GM12878 (cell line): ENCODE data around the gene XPO5. TPM values are rescaled to one million over a fixed set of nuclear protein-coding genes. Genes with fewer than 3 reads are reported as not detected.

Experiments used
- ATAC-seq: fragments of 200-7000 bp; cut with Tn5 transposase; 3 replicates; pipeline ENCODE4 v1.9.1; 2020; ENCODE audit warnings: mild to moderate bottlenecking, moderate library complexity
- BruUV-seq: library from RNA; stranded (reverse); fragments of 400-500 nt; replicated peaks from 2 replicates; lab custom pipeline; 2021; lab: Mats Ljungman, UMichigan
- CTCF ChIA-PET: fragments of 300-600 bp; sonication (Branson Sonifier 250); formaldehyde crosslinking; extraction: SDS; loops from one replicate; lab custom pipeline; 2021; ENCODE audit warnings: inconsistent platforms; lab: Yijun Ruan, JAX
- POLR2A ChIA-PET: fragments of 350-600 bp; formaldehyde crosslinking; extraction: SDS; loops from one replicate; lab custom pipeline; 2021; ENCODE audit warnings: inconsistent platforms; lab: Charles Lee
- RAD21 ChIA-PET: fragments of 300-600 bp; sonication (Branson Sonifier 250); formaldehyde crosslinking; loops from one replicate; lab custom pipeline; 2023; ENCODE audit warnings: antibody characterized with exemption; ENCODE audit not compliant: unreplicated experiment; lab: Charles Lee
- SMC1A ChIA-PET: fragments of 300-600 bp; sonication (Branson Sonifier 250); formaldehyde crosslinking; loops from one replicate; lab custom pipeline; 2023; ENCODE audit not compliant: unreplicated experiment, uncharacterized antibody; lab: Charles Lee
- DNase-seq: peaks from one replicate; pipeline ENCODE4 v3.0.0-alpha.2; 2011; ENCODE audit warnings: low read depth, low spot score
- FAIRE-seq: peaks from 3 replicates; lab custom pipeline; 2011; peaks lifted over from hg19 to GRCh38; lab: Jason Lieb, UNC
- H2AFZ ChIP-seq: 2 replicates; pipeline ENCODE4 v1.6.0; 2011; ENCODE audit warnings: low read depth, low read length, control low read depth; ENCODE audit not compliant: control insufficient read depth
- H3K27ac ChIP-seq: 2 replicates; pipeline ENCODE4 v1.5.1; 2011; ENCODE audit warnings: control low read depth; ENCODE audit not compliant: control insufficient read depth, insufficient read depth
- H3K27me3 ChIP-seq, 2 experiments: replicated peaks in 1 of 2; 2 replicates each; pipeline versions ENCODE4 v1.6.0 to v1.6.1; 2011; ENCODE audit warnings: low read length in 1 of 2; ENCODE audit not compliant: control insufficient read depth in 2 of 2, insufficient read depth in 2 of 2
- H3K36me3 ChIP-seq, 2 experiments: 2 replicates each; pipeline ENCODE4 v1.5.1; 2011; ENCODE audit warnings: low read length in 1 of 2; ENCODE audit not compliant: control insufficient read depth in 2 of 2, insufficient read depth in 2 of 2
- H3K4me1 ChIP-seq: 2 replicates; pipeline ENCODE4 v1.6.1; 2011; ENCODE audit warnings: mild to moderate bottlenecking, low read length, moderate library complexity, mixed read lengths; ENCODE audit not compliant: control insufficient read depth, insufficient read depth
- H3K4me2 ChIP-seq: 2 replicates; pipeline ENCODE4 v1.6.0; 2011; ENCODE audit warnings: control low read depth; ENCODE audit not compliant: control insufficient read depth, insufficient read depth
- H3K4me3 ChIP-seq: fragments of 200-600 bp; sonication (generic); 2 replicates; pipeline ENCODE4 v1.5.1; 2016
- H3K79me2 ChIP-seq: 2 replicates; pipeline ENCODE4 v1.6.0; 2011; ENCODE audit warnings: low read length; ENCODE audit not compliant: control insufficient read depth, insufficient read depth
- H3K9ac ChIP-seq: 2 replicates; pipeline ENCODE4 v1.8.0; 2011; ENCODE audit warnings: low read length, control low read depth, mixed read lengths; ENCODE audit not compliant: control insufficient read depth, insufficient read depth
- H3K9me3 ChIP-seq: replicated peaks from 3 replicates; pipeline ENCODE4 v1.5.1; 2011; ENCODE audit warnings: mild to moderate bottlenecking, low read length; ENCODE audit not compliant: control insufficient read depth, insufficient read depth
- H4K20me1 ChIP-seq: 2 replicates; pipeline ENCODE4 v1.6.0; 2011; ENCODE audit not compliant: control insufficient read depth, insufficient read depth
- ATF2 ChIP-seq: IDR thresholded peaks from 2 replicates; pipeline ENCODE4 v1.6.1; 2012; ENCODE audit warnings: low read length, inconsistent platforms
- ATF7 ChIP-seq: fragments of 450-650 bp; IDR thresholded peaks from 2 replicates; pipeline ENCODE4 v1.6.1; 2016; ENCODE audit warnings: low read depth, mild to moderate bottlenecking
- DPF2 ChIP-seq: fragments of 450-650 bp; IDR thresholded peaks from 2 replicates; pipeline ENCODE4 v1.6.1; 2017; ENCODE audit warnings: mild to moderate bottlenecking
- ETV6 ChIP-seq, 2 experiments: fragments of 450-650 bp in 1 of 2; IDR thresholded peaks in 1 of 2; conservative IDR thresholded peaks in 1 of 2; 2 replicates each; pipeline ENCODE4 v1.6.1; 2014; ENCODE audit warnings: antibody characterized with exemption in 1 of 2, borderline replicate concordance in 1 of 2, low read depth in 1 of 2, mild to moderate bottlenecking in 1 of 2, moderate library complexity in 1 of 2
- HDAC2 ChIP-seq: fragments of 200-600 bp; sonication (generic); IDR thresholded peaks from 2 replicates; pipeline ENCODE4 v1.6.1; 2017
- MEF2A ChIP-seq: IDR thresholded peaks from 2 replicates; pipeline ENCODE4 v1.6.1; 2011; ENCODE audit warnings: low read depth, mild to moderate bottlenecking, low read length, moderate library complexity; ENCODE audit not compliant: insufficient read depth
- MEF2B ChIP-seq: fragments of 450-650 bp; IDR thresholded peaks from 2 replicates; pipeline ENCODE4 v1.6.1; 2018; ENCODE audit warnings: mild to moderate bottlenecking, moderate library complexity; ENCODE audit not compliant: partially characterized antibody, poor library complexity, severe bottlenecking
- MYC ChIP-seq: IDR thresholded peaks from 2 replicates; pipeline ENCODE4 v1.6.1; 2011; ENCODE audit warnings: mild to moderate bottlenecking, low read length, moderate library complexity, inconsistent platforms; ENCODE audit not compliant: insufficient read depth, insufficient replicate concordance, insufficient read length, severe bottlenecking
- NR2C1 ChIP-seq: fragments of 450-650 bp; IDR thresholded peaks from 2 replicates; pipeline ENCODE4 v1.6.1; 2017; ENCODE audit warnings: antibody characterized with exemption, mild to moderate bottlenecking, moderate library complexity
- NR2C2 ChIP-seq: IDR thresholded peaks from 2 replicates; pipeline ENCODE4 v1.6.1; 2011; ENCODE audit warnings: borderline replicate concordance, low read depth; ENCODE audit not compliant: control insufficient read depth, insufficient read length
- RUNX3 ChIP-seq: IDR thresholded peaks from 2 replicates; pipeline ENCODE4 v1.6.1; 2012; ENCODE audit warnings: low read length, inconsistent platforms
- SIX5 ChIP-seq: IDR thresholded peaks from 2 replicates; pipeline ENCODE4 v1.6.1; 2011; ENCODE audit warnings: mild to moderate bottlenecking, low read depth, low read length, moderate library complexity; ENCODE audit not compliant: severe bottlenecking
- SRF ChIP-seq, 2 experiments: IDR thresholded peaks; 2 replicates each; pipeline ENCODE4 v1.6.1; 2011; ENCODE audit warnings: low read depth in 2 of 2, low read length in 2 of 2, mild to moderate bottlenecking in 1 of 2, moderate library complexity in 1 of 2
- ZNF592 ChIP-seq: fragments of 450-650 bp; IDR thresholded peaks from 2 replicates; pipeline ENCODE4 v1.6.1; 2017; ENCODE audit warnings: mild to moderate bottlenecking, moderate library complexity
- WGBS: methylation state at CpG from one replicate; pipeline ENCODE4 v1.1.6; 2016; ENCODE audit warnings: low lambda C conversion rate; ENCODE audit not compliant: insufficient replicate concordance, insufficient coverage; ENCODE audit errors: missing lambda C conversion rate; 5-methylcytosine and 5-hydroxymethylcytosine counted together
- in situ Hi-C: fragments of 300-500 bp; cut with MboI; formaldehyde crosslinking; loops from 9 replicates; pipeline ENCODE4 v1.14.3; 2018; ENCODE audit warnings: mixed read lengths
- intact Hi-C: fragments of 100-400 bp; cut with micrococcal nuclease; formaldehyde crosslinking; loops from one replicate; pipeline ENCODE4 v1.14.2; 2022; ENCODE audit not compliant: unreplicated experiment
- polyA plus RNA-seq, 11 experiments: library from polyadenylated mRNA; depleted of rRNA in 4 of 11; unstranded in 6 of 11; stranded (reverse) in 5 of 11; fragments of >200 nt; fragmentation: Nextera tagmentation in 4 of 11; fragmentation: Illumina TruSeq in 1 of 11; extraction: Ambion mirVana in 4 of 11; extraction: Trizol in 1 of 11; gene quantifications; 1 replicate in 1 of 11; 2 replicates in 10 of 11; pipeline versions ENCODE4 v1.2.1 to v1.2.3, GENCODE V29; 2011 to 2016; ENCODE audit warnings: inconsistent platforms in 2 of 11, missing spikeins in 2 of 11, low read depth in 1 of 11
- total RNA-seq, 4 experiments: library from RNA; depleted of rRNA in 3 of 4; stranded (reverse); fragments of >200 nt in 3 of 4; fragmentation: Illumina TruSeq in 1 of 4; extraction: Trizol in 1 of 4; gene quantifications; 2 replicates each; pipeline versions ENCODE4 v1.2.1 to v1.2.3, GENCODE V29; 2013 to 2021

XPO5 gene
- total and polyA plus RNA-seq, 10 of the 15 experiments (the other 5 are each of a cell fraction or from before 2014, with no cell fraction given), result 11.3 to 76.0 (median 41.6) TPM

GRCh38 chr6:43547222-43547621, 28.6 kb downstream of the XPO5 start:
- FAIRE-seq (peak; percentile 7), ATAC-seq (peak; percentile 53; the same call in 2 of the 3 replicates), DNase-seq (no peak)
- Histone ChIP-seq H4K20me1 (peaks cover 4% of the 10 kb centered on the region; the same call in 1 of the 2 replicates), H3K4me3 (no peak overlapping the region), H3K36me3 (peaks cover 8 to 42% of the 10 kb centered on the region in 2 experiments), H3K27ac (no peak overlapping the region), H3K79me2 (no peaks in the 10 kb centered on the region), H3K9ac (no peak overlapping the region), H3K4me2 (no peak overlapping the region), H3K4me1 (peaks cover 3% of the 10 kb centered on the region; the same call in 1 of the 2 replicates), H2AFZ (no peak overlapping the region), H3K27me3 (no peaks in the 10 kb centered on the region), H3K9me3 (no peaks in the 10 kb centered on the region)
- RAD21 ChIA-PET, result interaction anchor here (0.6 to 2.5 kb wide), 3 partner anchors 15 to 163 kb away, joined by 3 to 6 read pairs (median 4); no protein-coding TSS in a partner anchor
- SMC1A ChIA-PET, result interaction anchor here (0.5 to 1.4 kb wide), 7 partner anchors 25 to 267 kb away, joined by 3 read pairs; no protein-coding TSS in a partner anchor
- no TSS peak for BruUV-seq
- POLR2A ChIA-PET, result interaction anchor here (0.6 to 1.3 kb wide), 2 partner anchors 9 to 61 kb away, joined by 3 read pairs; no protein-coding TSS in a partner anchor
- 67% methylated on average over 3 of the region's 3 CpGs for WGBS
- in situ Hi-C loops (no loop called here), intact Hi-C loops (no loop called here)
- CTCF ChIA-PET, result interaction anchor here (0.6 to 2.7 kb wide), 3 partner anchors 25 to 91 kb away, joined by 3 to 8 read pairs (median 5); no protein-coding TSS in a partner anchor
- TF ChIP-seq ATF7 (peak; percentile 81), HDAC2 (no peak), RUNX3 (no peak), MEF2B (peak; percentile 76), NR2C2 (no peak), SIX5 (no peak), DPF2 (0 out of 2 replicates have a peak, but pooled peaks have one; percentile 17), SRF (IDR thresholded peaks at IDR 0.05; ENCODE audit: low read depth in 2 of 2, low read length in 2 of 2) (no peak), MEF2A (peak; percentile 38; the same call in 1 of the 2 replicates), ATF2 (peak; percentile 56; the same call in 1 of the 2 replicates), ETV6 (conservative IDR thresholded peaks at IDR 0.05 in 1 of 2, IDR thresholded peaks at IDR 0.05 in 1 of 2; ENCODE audit: borderline replicate concordance in 1 of 2, low read depth in 1 of 2) (no peak), MYC (no peak), ZNF592 (no peak), NR2C1 (no peak)
